Testis (tissue), 2 donors: ENCODE measurements around the gene ANTXR1.

Experiments
- CTCF ChIP-seq, 3 experiments: fragments of 450-650 bp in 2 of 3; fragments of 200-600 bp in 1 of 3; sonication (generic) in 1 of 3; IDR thresholded peaks; one replicate each; pipeline ENCODE4 v1.5.1; 2016 to 2019; ENCODE audit warnings: antibody characterized with exemption in 3 of 3, mild to moderate bottlenecking in 2 of 3, moderate library complexity in 1 of 3
- POLR2A ChIP-seq: fragments of 450-650 bp; IDR thresholded peaks from one replicate; pipeline ENCODE4 v1.6.1; 2017; ENCODE audit warnings: antibody characterized with exemption, mild to moderate bottlenecking, moderate library complexity

- TF ChIP-seq POLR2A (no peak), CTCF (IDR thresholded peaks at IDR 0.05) (no peak)
Measured at GRCh38 chr2:69138793-69139459, 125.9 kb downstream of the ANTXR1 start.
